ENCODE measurements around the gene CCDC171. TPM values are rescaled to one million over a fixed set of nuclear protein-coding genes. Genes with fewer than 3 reads are reported as not detected.

CCDC171 gene
- total RNA-seq, 1 experiment from 2014 or later = 2.6 TPM

DNA sequence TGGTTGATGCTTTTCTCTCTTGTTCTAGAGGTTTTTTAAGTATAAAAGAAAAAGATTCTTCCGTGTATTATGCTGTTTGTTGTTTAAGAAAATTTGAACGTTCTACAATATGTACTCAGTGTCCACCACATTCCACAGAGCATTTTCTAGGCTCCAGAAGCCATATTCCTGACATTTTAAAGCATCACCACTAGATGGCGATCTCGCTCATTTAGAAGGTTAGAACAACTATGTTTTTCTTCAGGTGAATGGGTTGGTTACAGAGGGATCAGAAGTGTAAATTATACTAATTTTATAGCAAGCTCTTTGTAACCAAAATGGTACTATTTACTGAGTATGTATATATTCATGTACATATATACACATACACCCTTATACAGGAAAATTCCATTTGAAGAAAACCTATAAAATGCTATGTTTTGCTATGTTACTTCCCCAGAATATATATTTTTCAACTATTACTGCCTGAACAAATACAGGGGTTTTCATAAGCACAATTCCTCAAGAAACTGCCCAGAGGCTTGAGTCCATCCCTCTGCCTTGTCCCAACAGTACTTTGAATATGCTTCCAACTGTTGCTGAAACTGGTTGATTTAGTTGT lies 284.3 kb downstream of the CCDC171 start:
- DNase-seq (ENCODE audit: low read depth, low spot score) = peak; percentile 36
- POLR2A ChIA-PET = no interaction called here
- no TSS peak for BruUV-seq (replicated peaks)

More for the DNA sequence above, 284.3 kb downstream of the CCDC171 start:
- no peaks in the 10 kb centered on the region for H3K4me1 ChIP-seq (ENCODE audit: control insufficient read depth in 1 of 2, insufficient read depth in 2 of 2, low read length in 2 of 2)
- TF ChIP-seq EZH2phosphoT487 (IDR thresholded peaks at IDR 0.05; ENCODE audit: borderline replicate concordance) = no peak
- no peak for TF ChIP-seq SRF (IDR thresholded peaks at IDR 0.05; ENCODE audit: low read depth)
- TF ChIP-seq, protein P1, sequence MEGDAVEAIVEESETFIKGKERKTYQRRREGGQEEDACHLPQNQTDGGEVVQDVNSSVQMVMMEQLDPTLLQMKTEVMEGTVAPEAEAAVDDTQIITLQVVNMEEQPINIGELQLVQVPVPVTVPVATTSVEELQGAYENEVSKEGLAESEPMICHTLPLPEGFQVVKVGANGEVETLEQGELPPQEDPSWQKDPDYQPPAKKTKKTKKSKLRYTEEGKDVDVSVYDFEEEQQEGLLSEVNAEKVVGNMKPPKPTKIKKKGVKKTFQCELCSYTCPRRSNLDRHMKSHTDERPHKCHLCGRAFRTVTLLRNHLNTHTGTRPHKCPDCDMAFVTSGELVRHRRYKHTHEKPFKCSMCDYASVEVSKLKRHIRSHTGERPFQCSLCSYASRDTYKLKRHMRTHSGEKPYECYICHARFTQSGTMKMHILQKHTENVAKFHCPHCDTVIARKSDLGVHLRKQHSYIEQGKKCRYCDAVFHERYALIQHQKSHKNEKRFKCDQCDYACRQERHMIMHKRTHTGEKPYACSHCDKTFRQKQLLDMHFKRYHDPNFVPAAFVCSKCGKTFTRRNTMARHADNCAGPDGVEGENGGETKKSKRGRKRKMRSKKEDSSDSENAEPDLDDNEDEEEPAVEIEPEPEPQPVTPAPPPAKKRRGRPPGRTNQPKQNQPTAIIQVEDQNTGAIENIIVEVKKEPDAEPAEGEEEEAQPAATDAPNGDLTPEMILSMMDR (IDR thresholded peaks at IDR 0.05 in 2 of 3, conservative IDR thresholded peaks at IDR 0.05 in 1 of 3; ENCODE audit: borderline replicate concordance in 1 of 3, insufficient read depth in 1 of 3, low read depth in 2 of 3, low read length in 2 of 3) = peak; percentile 39 to 86 (median 67); a peak in 5 of 6 replicates
- no peak for TF ChIP-seq CEBPB (IDR thresholded peaks at IDR 0.05; ENCODE audit: low read depth)
- TF ChIP-seq, protein P2, sequence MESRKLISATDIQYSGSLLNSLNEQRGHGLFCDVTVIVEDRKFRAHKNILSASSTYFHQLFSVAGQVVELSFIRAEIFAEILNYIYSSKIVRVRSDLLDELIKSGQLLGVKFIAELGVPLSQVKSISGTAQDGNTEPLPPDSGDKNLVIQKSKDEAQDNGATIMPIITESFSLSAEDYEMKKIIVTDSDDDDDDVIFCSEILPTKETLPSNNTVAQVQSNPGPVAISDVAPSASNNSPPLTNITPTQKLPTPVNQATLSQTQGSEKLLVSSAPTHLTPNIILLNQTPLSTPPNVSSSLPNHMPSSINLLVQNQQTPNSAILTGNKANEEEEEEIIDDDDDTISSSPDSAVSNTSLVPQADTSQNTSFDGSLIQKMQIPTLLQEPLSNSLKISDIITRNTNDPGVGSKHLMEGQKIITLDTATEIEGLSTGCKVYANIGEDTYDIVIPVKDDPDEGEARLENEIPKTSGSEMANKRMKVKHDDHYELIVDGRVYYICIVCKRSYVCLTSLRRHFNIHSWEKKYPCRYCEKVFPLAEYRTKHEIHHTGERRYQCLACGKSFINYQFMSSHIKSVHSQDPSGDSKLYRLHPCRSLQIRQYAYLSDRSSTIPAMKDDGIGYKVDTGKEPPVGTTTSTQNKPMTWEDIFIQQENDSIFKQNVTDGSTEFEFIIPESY (IDR thresholded peaks at IDR 0.05; ENCODE audit: extremely low read depth, insufficient replicate concordance, low read length) = no peak
- TF ChIP-seq POLR2A (IDR thresholded peaks at IDR 0.05; ENCODE audit: borderline replicate concordance, extremely low read depth, insufficient read depth, insufficient read length) = no peak
- TF ChIP-seq TCF7L2 (IDR thresholded peaks at IDR 0.05; ENCODE audit: borderline replicate concordance, extremely low read depth, insufficient read depth, insufficient read length) = no peak
- TF ChIP-seq SIN3A (IDR thresholded peaks at IDR 0.05; ENCODE audit: low read depth) = no peak
- no peak for TF ChIP-seq ZNF274 (IDR thresholded peaks at IDR 0.05; ENCODE audit: low read depth, low read length)
- no peak for TF ChIP-seq ZFX (IDR thresholded peaks at IDR 0.05)
- no peak for TF ChIP-seq EZH2 (IDR thresholded peaks at IDR 0.05)
- no peak for TF ChIP-seq SP1 (IDR thresholded peaks at IDR 0.05; ENCODE audit: low read depth)
- no peak for TF ChIP-seq FOSL1 (IDR thresholded peaks at IDR 0.05; ENCODE audit: low read depth)
- no peak for TF ChIP-seq CBX3 (IDR thresholded peaks at IDR 0.05; ENCODE audit: low read depth)
- TF ChIP-seq YY1 (IDR thresholded peaks at IDR 0.05; ENCODE audit: extremely low read depth, insufficient replicate concordance, low read depth, low read length) = no peak
- peak; percentile 52 for TF ChIP-seq RAD21 (IDR thresholded peaks at IDR 0.05; ENCODE audit: low read depth)
- TF ChIP-seq POLR2AphosphoS5 (IDR thresholded peaks at IDR 0.05; ENCODE audit: low read depth, low read length) = no peak
- no peak overlapping the region for H3K4me2 ChIP-seq (ENCODE audit: low read length)
- ATAC-seq = peak; percentile 84
- H3K9me2 ChIP-seq (ENCODE audit: insufficient read depth) = no peaks in the 10 kb centered on the region
- H3K9ac ChIP-seq (ENCODE audit: low read length) = no peak overlapping the region
- no peaks in the 10 kb centered on the region for H3K27me3 ChIP-seq (ENCODE audit: insufficient read depth, low read length)
- H3K79me2 ChIP-seq (ENCODE audit: insufficient read depth, low read length) = no peaks in the 10 kb centered on the region
- no peaks in the 10 kb centered on the region for H3K36me3 ChIP-seq (ENCODE audit: control insufficient read depth in 1 of 2, insufficient read depth in 2 of 2, low read length in 2 of 2)
- intact Hi-C loops (cut with micrococcal nuclease) = loop anchor here (1.0 to 5.0 kb wide), 2 partner anchors 202 to 295 kb away; no protein-coding TSS in a partner anchor
- H4K20me1 ChIP-seq (ENCODE audit: insufficient read depth) = no peaks in the 10 kb centered on the region
- H3K27ac ChIP-seq (ENCODE audit: low read depth, low read length) = no peak overlapping the region
- no peak overlapping the region for H3K4me3 ChIP-seq (replicated peaks in 1 of 2; ENCODE audit: low read depth in 1 of 2, low read length in 2 of 2)
- H2AFZ ChIP-seq (ENCODE audit: low read depth, low read length, poor library complexity, severe bottlenecking) = no peak overlapping the region
- ChIA-PET CTCF (interaction anchor here (0.6 to 1.2 kb wide), 8 partner anchors 9 to 1624 kb away, joined by 3 to 6 read pairs (median 3); no protein-coding TSS in a partner anchor), RAD21 (ENCODE audit: low non-redundant PET in 1 of 2, low total read pairs in 2 of 2, uncharacterized antibody in 2 of 2, unreplicated experiment in 2 of 2) (interaction anchor here in 1 of 2 experiments (0.8 kb wide), 1 partner anchor 296 kb away, joined by 3 read pairs; no protein-coding TSS in a partner anchor)
- no peaks in the 10 kb centered on the region for H3K9me3 ChIP-seq (ENCODE audit: control insufficient read depth in 1 of 2, insufficient read depth in 1 of 2, low read depth in 1 of 2, low read length in 2 of 2)
